Transverse colon (tissue), 4 donors: ENCODE results near the gene SPG7.

Source experiments
- EP300 ChIP-seq: sonication (generic); formaldehyde crosslinking; IDR thresholded peaks from one replicate; pipeline ENCODE4 v1.6.1; 2017; ENCODE audit warnings: antibody characterized with exemption, low read depth
- POLR2A ChIP-seq: fragments of 450-650 bp; IDR thresholded peaks from one replicate; pipeline ENCODE4 v1.6.1; 2016; ENCODE audit warnings: antibody characterized with exemption, mild to moderate bottlenecking, moderate library complexity
- POLR2AphosphoS5 ChIP-seq, 3 donors: sonication (generic); formaldehyde crosslinking; IDR thresholded peaks; one replicate each; pipeline ENCODE4 v1.6.1; 2016; ENCODE audit warnings: antibody characterized with exemption in 3 of 3
- TF ChIP-seq, protein P1 (sequence below), 5 experiments: fragments of 200-600 bp in 3 of 5; fragments of 450-650 bp in 2 of 5; sonication (generic) in 3 of 5; IDR thresholded peaks; 1 replicate in 2 of 5; 2 replicates in 3 of 5; pipeline ENCODE4 v1.5.1; 2016 to 2017; ENCODE audit warnings: antibody characterized with exemption in 5 of 5, inconsistent platforms in 3 of 5, mild to moderate bottlenecking in 2 of 5, moderate library complexity in 1 of 5

DNA sequence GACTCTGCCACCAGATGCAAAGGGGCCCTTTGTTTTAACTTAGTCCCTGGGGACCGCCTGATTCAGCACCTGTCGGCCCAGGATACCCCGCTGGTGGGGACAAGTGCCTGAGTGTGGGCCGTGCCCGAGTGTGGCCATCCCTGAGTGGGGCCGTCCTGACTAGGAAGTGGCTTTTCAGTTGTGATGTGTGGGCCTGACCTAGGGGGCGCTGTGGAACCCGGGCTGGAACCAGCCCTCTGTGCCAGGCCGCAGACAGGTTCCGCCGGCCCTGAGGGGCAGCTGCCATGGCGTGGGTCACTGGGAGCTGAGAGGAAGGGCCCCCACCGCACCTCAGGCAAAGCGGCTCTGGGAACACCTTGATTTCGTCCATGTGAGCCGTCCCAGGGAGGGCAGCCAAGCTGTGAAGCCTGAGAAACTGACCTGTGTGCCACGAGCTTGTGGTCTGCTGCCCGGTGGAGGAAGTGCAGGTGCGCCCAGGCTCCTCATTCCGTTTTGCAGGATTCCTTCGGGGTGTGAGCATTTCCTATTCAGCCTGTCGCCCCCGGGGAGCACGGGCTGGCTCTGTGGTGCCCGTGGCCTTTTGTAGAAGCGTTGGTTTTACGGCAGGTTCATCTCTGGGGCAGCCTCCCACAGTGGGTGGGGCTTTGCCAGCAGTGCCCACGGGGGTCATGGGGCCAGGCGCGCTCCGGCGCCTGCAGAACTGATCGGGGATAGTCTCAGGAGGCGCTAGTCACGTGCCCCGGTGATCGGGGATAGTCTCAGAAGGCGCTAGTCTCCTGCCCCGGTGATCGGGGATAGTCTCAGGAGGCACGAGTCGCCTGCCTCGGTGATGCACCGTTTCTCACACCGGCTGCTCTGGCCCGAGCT, 57.5 kb downstream of the SPG7 start:
- TF ChIP-seq, protein P1, sequence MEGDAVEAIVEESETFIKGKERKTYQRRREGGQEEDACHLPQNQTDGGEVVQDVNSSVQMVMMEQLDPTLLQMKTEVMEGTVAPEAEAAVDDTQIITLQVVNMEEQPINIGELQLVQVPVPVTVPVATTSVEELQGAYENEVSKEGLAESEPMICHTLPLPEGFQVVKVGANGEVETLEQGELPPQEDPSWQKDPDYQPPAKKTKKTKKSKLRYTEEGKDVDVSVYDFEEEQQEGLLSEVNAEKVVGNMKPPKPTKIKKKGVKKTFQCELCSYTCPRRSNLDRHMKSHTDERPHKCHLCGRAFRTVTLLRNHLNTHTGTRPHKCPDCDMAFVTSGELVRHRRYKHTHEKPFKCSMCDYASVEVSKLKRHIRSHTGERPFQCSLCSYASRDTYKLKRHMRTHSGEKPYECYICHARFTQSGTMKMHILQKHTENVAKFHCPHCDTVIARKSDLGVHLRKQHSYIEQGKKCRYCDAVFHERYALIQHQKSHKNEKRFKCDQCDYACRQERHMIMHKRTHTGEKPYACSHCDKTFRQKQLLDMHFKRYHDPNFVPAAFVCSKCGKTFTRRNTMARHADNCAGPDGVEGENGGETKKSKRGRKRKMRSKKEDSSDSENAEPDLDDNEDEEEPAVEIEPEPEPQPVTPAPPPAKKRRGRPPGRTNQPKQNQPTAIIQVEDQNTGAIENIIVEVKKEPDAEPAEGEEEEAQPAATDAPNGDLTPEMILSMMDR (IDR thresholded peaks at IDR 0.05) = peak; percentile 44 to 72 (median 53)
- TF ChIP-seq POLR2A = peak; percentile 53
- TF ChIP-seq POLR2AphosphoS5 (IDR thresholded peaks at IDR 0.05) = peak in 2 of 3 donors; percentile 24 to 33
- no peak for TF ChIP-seq EP300
